Heart left ventricle (tissue), 16 donors: ENCODE results near the gene SCN4B. TPM values are rescaled to one million over a fixed set of nuclear protein-coding genes. Genes with fewer than 3 reads are reported as not detected.
A peak's percentile ranks its signal among the peaks of the same experiment; 100 is the strongest.

Experiments
- ATAC-seq, 4 donors: fragments of 200-7000 bp; cut with Tn5 transposase; one replicate each; pipeline ENCODE4 v1.9.1; 2020 to 2022; ENCODE audit warnings: moderate library complexity in 4 of 4, mild to moderate bottlenecking in 3 of 4, moderate number of reproducible peaks in 1 of 4
- DNase-seq, 5 donors: peaks; one replicate each; pipeline ENCODE4 v3.0.0-alpha.2; 2020
- H3K27ac ChIP-seq, 12 donors: fragments of 200-600 bp; sonication (generic) in 4 of 12; one replicate each; pipeline versions ENCODE4 v1.5.0 to v1.8.0; 2016 to 2022; ENCODE audit warnings: mild to moderate bottlenecking in 2 of 12
- H3K27me3 ChIP-seq, 9 donors: fragments of 200-600 bp; sonication (generic) in 2 of 9; one replicate each; pipeline versions ENCODE4 v1.5.1 to v1.8.0; 2016 to 2022; ENCODE audit warnings: mild to moderate bottlenecking in 3 of 9
- H3K36me3 ChIP-seq, 9 donors: fragments of 200-600 bp; sonication (generic) in 2 of 9; one replicate each; pipeline versions ENCODE4 v1.5.0 to v1.8.0; 2018 to 2022; ENCODE audit warnings: mild to moderate bottlenecking in 2 of 9
- H3K4me1 ChIP-seq, 12 donors: fragments of 200-600 bp; sonication (generic) in 4 of 12; one replicate each; pipeline versions ENCODE4 v1.5.0 to v1.8.0; 2016 to 2022; ENCODE audit warnings: mild to moderate bottlenecking in 3 of 12
- H3K4me3 ChIP-seq, 12 donors: fragments of 200-600 bp; sonication (generic) in 4 of 12; one replicate each; pipeline versions ENCODE4 v1.5.0 to v1.8.0; 2017 to 2022; ENCODE audit warnings: mild to moderate bottlenecking in 9 of 12, moderate library complexity in 4 of 12
- H3K9me3 ChIP-seq, 12 donors: fragments of 200-600 bp; sonication (generic) in 4 of 12; one replicate each; pipeline versions ENCODE4 v1.5.0 to v1.8.0; 2016 to 2022; ENCODE audit warnings: mild to moderate bottlenecking in 1 of 12
- CTCF ChIP-seq, 12 donors: fragments of 200-600 bp; sonication (generic) in 4 of 12; IDR thresholded peaks; one replicate each; pipeline versions ENCODE4 v1.5.0 to v1.8.0; 2018 to 2022; ENCODE audit warnings: antibody characterized with exemption in 12 of 12, mild to moderate bottlenecking in 5 of 12
- POLR2A ChIP-seq, 2 donors: fragments of 450-650 bp; IDR thresholded peaks; one replicate each; pipeline ENCODE4 v1.6.1; 2017; ENCODE audit warnings: antibody characterized with exemption in 2 of 2, mild to moderate bottlenecking in 2 of 2, moderate library complexity in 2 of 2
- WGBS, 4 donors: extraction: QIAGEN DNeasy Blood & Tissue Kit in 2 of 4; methylation state at CpG; one replicate each; pipeline versions ENCODE4 v1.1.5 to v1.1.7; 2013 to 2018; 5-methylcytosine and 5-hydroxymethylcytosine counted together
- intact Hi-C, 10 donors: fragments of 100-400 bp; cut with DNase I; formaldehyde crosslinking; loops; one replicate each; pipeline versions ENCODE4 v1.11.1 to v1.14.2; 2022
- polyA plus RNA-seq, 2 donors: library from polyadenylated mRNA; stranded (reverse); fragments of 200-250 nt; gene quantifications; one replicate each; pipeline ENCODE4 v1.2.3, GENCODE V29; 2013
- total RNA-seq, 9 donors: library from RNA; depleted of rRNA in 2 of 9; stranded (reverse); fragments of >200 nt in 2 of 9; fragmentation: NEBNext Ultra II Directional in 3 of 9; extraction: Animal tissue kit (Norgen Biotek cat#: 25700) in 3 of 9; gene quantifications; one replicate each; pipeline versions ENCODE4 v1.1.0 to v1.2.4, GENCODE V29; 2016 to 2023
- donor health status: ischemic (EF 13 %, LVEDD 7.1; RV severe dilation, severe dysfunction).
- donor health status: healthy with polysubstance abuse.
- donor health status: DM: no; HTN: yes; CAD: no.
- donor health status: DM: no; HTN: no; CAD: no.
- donor health status: ischemic (EF 25% LVEDD 6.9; RV normal size, moderate dysfunction).
- donor health status: ischemic (EF 25% LVEDD 5.7; RV mildly dilated, moderate dysfunction).
- donor health status: healthy.
- donor health status: DM: yes; HTN: yes; CAD: no.
- donor health status: ischemic (EF 35%, LVEDD 5.7; RV mildly dilated, moderate dysfunction).
- donor health status: nonischemic (EF 11% LVEDD 7.7; RV severe dilation, severe dysfunction).
- donor health status: DM: yes; HTN: yes; CAD: no.
- donor health status: PGD.
- donor health status: ischemic (EF 29% LVEDD 5.4; RV normal size, mild dysfunction).
- donor health status: nonischemic (EF 23%, LVEDD 6.1; RV moderate dilation, normal function).

SCN4B gene
- total and polyA plus RNA-seq, 11 donors, result 2.1 to 16.9 (median 11.9) TPM

GRCh38 chr11:118148856-118149255 lies 3.8 kb downstream of the SCN4B start:
- 67 to 84% (median 71%) methylated on average over 2 of the region's 2 CpGs for WGBS, 4 donors
- Histone ChIP-seq H3K9me3 (no peaks in the 10 kb centered on the region), H3K36me3 (no peaks in the 10 kb centered on the region), H3K4me1 (peaks cover 0 to 60% (median 24%) of the 10 kb centered on the region in 12 donors), H3K27me3 (peaks cover 0 to 22% (median 0%) of the 10 kb centered on the region in 9 donors), H3K27ac (peak overlapping the region in 6 of 12 donors; percentile 41 to 80 (median 68)), H3K4me3 (peak overlapping the region in 1 of 12 donors; percentile 24)
- ATAC-seq, result no peak
- DNase-seq, result no peak
- TF ChIP-seq CTCF (IDR thresholded peaks at IDR 0.05), result no peak
- TF ChIP-seq POLR2A (IDR thresholded peaks at IDR 0.05), result no peak
- intact Hi-C loops, result loop anchor here in 8 of 10 donors (5.0 to 10.0 kb wide), 7 partner anchors 84 to 338 kb away; partner anchors contain the start of gene UBE4A (in 5 of the 8)

GRCh38 chr11:118148240-118148639 lies 4.4 kb downstream of the SCN4B start:
- ATAC-seq (no peak), DNase-seq (no peak)
- Histone ChIP-seq H3K27ac (peak overlapping the region in 8 of 12 donors; percentile 10 to 80 (median 55)), H3K4me3 (peak overlapping the region in 1 of 12 donors; percentile 24), H3K36me3 (no peaks in the 10 kb centered on the region), H3K4me1 (peaks cover 0 to 63% (median 23%) of the 10 kb centered on the region in 12 donors), H3K9me3 (no peaks in the 10 kb centered on the region), H3K27me3 (peaks cover 0 to 16% (median 0%) of the 10 kb centered on the region in 9 donors)
- intact Hi-C loops, result loop anchor here in 8 of 10 donors (5.0 to 10.0 kb wide), 7 partner anchors 83 to 339 kb away; partner anchors contain the start of gene UBE4A (in 5 of the 8)
- WGBS, 4 donors, result 58 to 83% (median 77%) methylated on average over 5 to 8 of the region's 8 CpGs
- TF ChIP-seq POLR2A (IDR thresholded peaks at IDR 0.05) (no peak), CTCF (IDR thresholded peaks at IDR 0.05) (no peak)

GRCh38 chr11:118147502-118147901 lies 5.1 kb downstream of the SCN4B start:
- H3K27ac ChIP-seq, result peak overlapping the region in 9 of 12 donors; percentile 10 to 80 (median 52)
- DNase-seq (no peak), ATAC-seq (no peak)
- peaks cover 0 to 67% (median 23%) of the 10 kb centered on the region in 12 donors for H3K4me1 ChIP-seq
- intact Hi-C loops, result loop anchor here in 8 of 10 donors (5.0 to 10.0 kb wide), 7 partner anchors 83 to 340 kb away; partner anchors contain the start of gene UBE4A (in 5 of the 8)
- peak overlapping the region in 1 of 12 donors; percentile 1 for H3K4me3 ChIP-seq
- peaks cover 0 to 8% (median 0%) of the 10 kb centered on the region in 9 donors for H3K27me3 ChIP-seq
- no peaks in the 10 kb centered on the region for H3K9me3 ChIP-seq
- TF ChIP-seq CTCF (IDR thresholded peaks at IDR 0.05) (no peak), POLR2A (IDR thresholded peaks at IDR 0.05) (no peak)
- H3K36me3 ChIP-seq, result no peaks in the 10 kb centered on the region
- WGBS, 4 donors, result 57 to 79% (median 63%) methylated on average over 3 of the region's 3 CpGs

GRCh38 chr11:118146554-118146953 lies 6.1 kb downstream of the SCN4B start:
- H3K27me3 ChIP-seq, result no peaks in the 10 kb centered on the region
- no peaks in the 10 kb centered on the region for H3K36me3 ChIP-seq
- no peaks in the 10 kb centered on the region for H3K9me3 ChIP-seq
- DNase-seq (no peak), ATAC-seq (no peak)
- intact Hi-C loops, result loop anchor here in 8 of 10 donors (5.0 to 10.0 kb wide), 7 partner anchors 82 to 341 kb away; partner anchors contain the start of gene UBE4A (in 5 of the 8)
- peak overlapping the region in 10 of 12 donors; percentile 33 to 80 (median 74) for H3K27ac ChIP-seq
- 82 to 93% (median 89%) methylated on average over 6 of the region's 6 CpGs for WGBS, 4 donors
- peaks cover 0 to 60% (median 21%) of the 10 kb centered on the region in 12 donors for H3K4me1 ChIP-seq
- TF ChIP-seq CTCF (IDR thresholded peaks at IDR 0.05) (no peak), POLR2A (IDR thresholded peaks at IDR 0.05) (no peak)
- peak overlapping the region in 3 of 12 donors; percentile 58 to 92 (median 71) for H3K4me3 ChIP-seq
